Pancreas (tissue), 10 donors: ENCODE measurements around the gene ZBTB16. TPM values are rescaled to one million over a fixed set of nuclear protein-coding genes. Genes with fewer than 3 reads are reported as not detected.

Source experiments
- ATAC-seq, 4 donors: fragments of 200-7000 bp; cut with Tn5 transposase; one replicate each; pipeline versions ENCODE4 v1.8.0 to v1.9.1; 2020; ENCODE audit warnings: mild to moderate bottlenecking in 4 of 4, moderate library complexity in 4 of 4
- DNase-seq, 6 donors: peaks; one replicate each; pipeline ENCODE4 v3.0.0-alpha.2; 2020
- FAIRE-seq: peaks from 2 replicates; lab custom pipeline; 2012; peaks lifted over from hg19 to GRCh38; lab: Jason Lieb, UNC
- H3K27ac ChIP-seq, 4 donors: fragments of 200-600 bp; sonication (generic); 1 replicate in 3 of 4; 2 replicates in 1 of 4; pipeline versions ENCODE4 v1.5.0 to v1.8.0; 2020
- H3K27me3 ChIP-seq, 4 donors: fragments of 200-600 bp; one replicate each; pipeline ENCODE4 v1.8.0; 2021
- H3K36me3 ChIP-seq, 3 donors: fragments of 200-600 bp; sonication (generic) in 1 of 3; one replicate each; pipeline versions ENCODE4 v1.5.0 to v1.8.0; 2020 to 2021
- H3K4me1 ChIP-seq, 3 donors: fragments of 200-600 bp; one replicate each; pipeline ENCODE4 v1.8.0; 2021
- H3K4me3 ChIP-seq, 4 donors: fragments of 200-600 bp; sonication (generic) in 2 of 4; one replicate each; pipeline versions ENCODE4 v1.5.0 to v1.8.0; 2020 to 2021
- H3K9me3 ChIP-seq, 4 donors: fragments of 200-600 bp; one replicate each; pipeline ENCODE4 v1.8.0; 2021
- CTCF ChIP-seq, 4 donors: fragments of 200-600 bp; sonication (generic) in 3 of 4; IDR thresholded peaks; one replicate each; pipeline versions ENCODE4 v1.5.0 to v1.8.0; 2021; ENCODE audit warnings: antibody characterized with exemption in 4 of 4
- WGBS, 2 donors: extraction: QIAGEN DNeasy Blood & Tissue Kit; methylation state at CpG; one replicate each; pipeline ENCODE4 v1.1.7; 2013; 5-methylcytosine and 5-hydroxymethylcytosine counted together
- intact Hi-C, 3 donors: fragments of 100-400 bp; cut with DNase I; formaldehyde crosslinking; loops; one replicate each; pipeline versions ENCODE4 v1.11.1 to v1.14.2; 2022
- polyA plus RNA-seq, 2 donors: library from polyadenylated mRNA; stranded (reverse); fragments of 200-250 nt; gene quantifications; one replicate each; pipeline ENCODE4 v1.2.3, GENCODE V29; 2013
- total RNA-seq, 6 donors: library from RNA; stranded (reverse); fragmentation: NEBNext Ultra II Directional in 4 of 6; extraction: Animal tissue kit (Norgen Biotek cat#: 25700) in 4 of 6; gene quantifications; one replicate each; pipeline versions ENCODE4 v1.2.1 to v1.2.4, GENCODE V29; 2021 to 2023
- donor health status: healthy with polysubstance abuse.
- donor health status: DM: no; HTN: no; CAD: no; lungs with moderate emphysema.
- donor health status: DM: no; HTN: no; CAD: no.
- donor health status: control.
- donor health status: control.
- donor health status: Bipolar disorder and iron deficiency.
- donor health status: DM: yes; HTN: yes; CAD: no.
- donor health status: DM: no; HTN: no; CAD: no.
- donor health status: DM: no; HTN: no; CAD: no.
- donor health status: DM: yes; HTN: yes; CAD: no.

Gene ZBTB16
- total and polyA plus RNA-seq, 8 donors: 8.1 to 76.4 (median 42.3) TPM

GRCh38 chr11:114172055-114172861 lies 112.7 kb downstream of the ZBTB16 start:
- DNase-seq (no peak), FAIRE-seq (no peak), ATAC-seq (no peak)
- intact Hi-C loops: loop anchor here in 1 of 3 donors (5.0 kb wide), 1 partner anchor 110 kb away; no protein-coding TSS in a partner anchor
- Histone ChIP-seq H3K4me1 (peaks cover 85 to 91% (median 91%) of the 10 kb centered on the region in 3 donors), H3K27ac (peak overlapping the region; percentile 55 to 81 (median 76)), H3K4me3 (no peak overlapping the region), H3K27me3 (no peaks in the 10 kb centered on the region), H3K9me3 (no peaks in the 10 kb centered on the region), H3K36me3 (no peaks in the 10 kb centered on the region)
- 52 to 60% methylated on average over 14 of the region's 14 CpGs for WGBS, 2 donors
- no peak for TF ChIP-seq CTCF (IDR thresholded peaks at IDR 0.05)

- Histone ChIP-seq H3K4me3 (no peak overlapping the region), H3K36me3 (no peaks in the 10 kb centered on the region), H3K4me1 (peaks cover 85 to 91% (median 91%) of the 10 kb centered on the region in 3 donors), H3K27ac (peak overlapping the region in 3 of 4 donors; percentile 76 to 81 (median 76)), H3K27me3 (no peaks in the 10 kb centered on the region), H3K9me3 (no peaks in the 10 kb centered on the region)
- WGBS, 2 donors: 53% methylated on average over 8 of the region's 8 CpGs
- no peak for FAIRE-seq
- ATAC-seq: no peak
- no peak for TF ChIP-seq CTCF (IDR thresholded peaks at IDR 0.05)
- no peak for DNase-seq
- intact Hi-C loops: loop anchor here in 1 of 3 donors (5.0 kb wide), 1 partner anchor 111 kb away; no protein-coding TSS in a partner anchor
These were observed 113.4 kb downstream of the ZBTB16 start for GRCh38 chr11:114172871-114173444.

- WGBS, 2 donors: 86 to 89% methylated on average over 5 of the region's 5 CpGs
- DNase-seq (no peak), FAIRE-seq (peak; percentile 56), ATAC-seq (no peak)
- Histone ChIP-seq H3K27me3 (no peaks in the 10 kb centered on the region), H3K36me3 (no peaks in the 10 kb centered on the region), H3K4me1 (peaks cover 85 to 91% (median 91%) of the 10 kb centered on the region in 3 donors), H3K4me3 (no peak overlapping the region), H3K27ac (peak overlapping the region in 3 of 4 donors; percentile 52 to 85 (median 76)), H3K9me3 (no peaks in the 10 kb centered on the region)
- no peak for TF ChIP-seq CTCF (IDR thresholded peaks at IDR 0.05)
- intact Hi-C loops: loop anchor here in 1 of 3 donors (5.0 kb wide), 1 partner anchor 112 kb away; no protein-coding TSS in a partner anchor
These were observed 114.3 kb downstream of the ZBTB16 start for GRCh38 chr11:114173843-114174242.

- no peak overlapping the region for H3K4me3 ChIP-seq
- no peaks in the 10 kb centered on the region for H3K36me3 ChIP-seq
- WGBS, 2 donors: 45 to 80% methylated on average over 3 of the region's 3 CpGs
- ATAC-seq (no peak), FAIRE-seq (no peak), DNase-seq (no peak)
- H3K27ac ChIP-seq: peak overlapping the region; percentile 52 to 85 (median 80)
- H3K27me3 ChIP-seq: no peaks in the 10 kb centered on the region
- intact Hi-C loops: loop anchor here in 1 of 3 donors (5.0 kb wide), 1 partner anchor 113 kb away; no protein-coding TSS in a partner anchor
- no peaks in the 10 kb centered on the region for H3K9me3 ChIP-seq
- TF ChIP-seq CTCF (IDR thresholded peaks at IDR 0.05): no peak
- H3K4me1 ChIP-seq: peaks cover 83 to 90% (median 88%) of the 10 kb centered on the region in 3 donors
These were observed 115.4 kb downstream of the ZBTB16 start for GRCh38 chr11:114174712-114175495.
